Esophagus squamous epithelium (tissue), 4 donors: ENCODE data around the gene MFNG.

Experiments
- CTCF ChIP-seq, 6 experiments: fragments of 450-650 bp in 4 of 6; fragments of 200-600 bp in 2 of 6; sonication (generic) in 2 of 6; IDR thresholded peaks; one replicate each; pipeline ENCODE4 v1.5.1; 2016 to 2019; ENCODE audit warnings: antibody characterized with exemption in 6 of 6, mild to moderate bottlenecking in 4 of 6, moderate library complexity in 4 of 6
- POLR2A ChIP-seq, 4 donors: fragments of 450-650 bp; IDR thresholded peaks; one replicate each; pipeline ENCODE4 v1.6.1; 2017; ENCODE audit warnings: antibody characterized with exemption in 4 of 4, mild to moderate bottlenecking in 4 of 4, moderate library complexity in 3 of 4

DNA sequence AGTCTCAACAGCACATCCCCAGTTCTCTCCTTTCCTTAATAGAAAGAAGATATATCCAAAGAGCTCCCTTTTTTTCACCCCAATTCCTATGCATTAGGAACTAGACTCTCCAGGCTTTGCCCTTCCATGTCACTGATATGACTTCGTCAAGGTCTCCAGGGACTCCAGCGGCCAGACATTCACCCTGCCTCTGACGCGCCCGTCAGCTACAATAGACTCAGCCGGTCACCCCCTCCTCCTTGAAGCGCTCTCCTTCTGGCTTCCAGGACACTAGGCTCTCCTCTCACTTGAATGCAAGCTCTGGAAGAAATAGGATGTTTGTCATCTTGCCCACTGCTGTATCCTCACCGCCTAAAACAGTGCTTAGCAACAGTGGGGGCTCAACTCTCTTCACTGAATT lies 44.0 kb downstream of the MFNG start:
- TF ChIP-seq CTCF (IDR thresholded peaks at IDR 0.05) (no peak), POLR2A (IDR thresholded peaks at IDR 0.05) (no peak)
